B cell (primary cell): ENCODE data around the gene HNRNPA1L2.
"Not testable (repeated sequence)": the region's sequence is repeated elsewhere in the genome, so short reads cannot be mapped to it uniquely, and the experiment has no call there.

Experiments used
- EZH2 ChIP-seq: IDR thresholded peaks from 2 replicates; pipeline ENCODE4 v1.6.1; 2012; ENCODE audit warnings: borderline replicate concordance, low read depth, mild to moderate bottlenecking, moderate library complexity, low read length; ENCODE audit not compliant: insufficient read depth, poor library complexity, severe bottlenecking
- TF ChIP-seq, protein P1 (sequence below): fragments of 200-600 bp; IDR thresholded peaks from one replicate; pipeline ENCODE4 v1.8.0; 2022; ENCODE audit warnings: antibody characterized with exemption, mild to moderate bottlenecking

DNA sequence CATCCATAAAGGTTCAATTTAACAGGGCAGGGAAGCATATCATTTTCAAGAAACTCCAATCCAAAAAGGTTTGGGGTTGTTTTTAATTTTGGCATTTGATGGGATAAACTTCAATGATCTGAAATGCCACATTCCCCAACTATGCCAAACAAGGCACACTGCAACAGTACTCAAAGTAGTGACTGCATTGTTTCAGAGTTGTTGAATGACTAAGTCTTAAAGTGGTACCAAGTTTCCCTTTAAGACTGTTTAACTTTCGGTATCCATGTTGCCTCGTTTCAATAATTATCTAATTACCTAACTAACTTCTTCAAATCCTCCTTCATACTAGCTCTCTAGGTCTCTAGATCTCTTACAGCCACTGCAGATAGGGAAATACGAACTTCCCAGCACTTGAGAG lies 48.4 kb upstream of the HNRNPA1L2 start:
- TF ChIP-seq, protein P1, sequence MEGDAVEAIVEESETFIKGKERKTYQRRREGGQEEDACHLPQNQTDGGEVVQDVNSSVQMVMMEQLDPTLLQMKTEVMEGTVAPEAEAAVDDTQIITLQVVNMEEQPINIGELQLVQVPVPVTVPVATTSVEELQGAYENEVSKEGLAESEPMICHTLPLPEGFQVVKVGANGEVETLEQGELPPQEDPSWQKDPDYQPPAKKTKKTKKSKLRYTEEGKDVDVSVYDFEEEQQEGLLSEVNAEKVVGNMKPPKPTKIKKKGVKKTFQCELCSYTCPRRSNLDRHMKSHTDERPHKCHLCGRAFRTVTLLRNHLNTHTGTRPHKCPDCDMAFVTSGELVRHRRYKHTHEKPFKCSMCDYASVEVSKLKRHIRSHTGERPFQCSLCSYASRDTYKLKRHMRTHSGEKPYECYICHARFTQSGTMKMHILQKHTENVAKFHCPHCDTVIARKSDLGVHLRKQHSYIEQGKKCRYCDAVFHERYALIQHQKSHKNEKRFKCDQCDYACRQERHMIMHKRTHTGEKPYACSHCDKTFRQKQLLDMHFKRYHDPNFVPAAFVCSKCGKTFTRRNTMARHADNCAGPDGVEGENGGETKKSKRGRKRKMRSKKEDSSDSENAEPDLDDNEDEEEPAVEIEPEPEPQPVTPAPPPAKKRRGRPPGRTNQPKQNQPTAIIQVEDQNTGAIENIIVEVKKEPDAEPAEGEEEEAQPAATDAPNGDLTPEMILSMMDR = not testable (repeated sequence)
- TF ChIP-seq EZH2 = not testable (repeated sequence)
